ENCODE data around the gene PDGFD.

GRCh38 chr11:104159356-104159755 is 4.6 kb downstream of the PDGFD start:
- TF ChIP-seq CEBPB (IDR thresholded peaks at IDR 0.05) (no peak), MAX (IDR thresholded peaks at IDR 0.05) (no peak), TEAD4 (IDR thresholded peaks at IDR 0.05) (no peak), YY1 (IDR thresholded peaks at IDR 0.05; ENCODE audit: low read depth) (no peak), EGR1 (IDR thresholded peaks at IDR 0.05) (no peak), EP300 (IDR thresholded peaks at IDR 0.05; ENCODE audit: borderline replicate concordance) (no peak), NFIC (IDR thresholded peaks at IDR 0.05) (no peak), FOXM1 (IDR thresholded peaks at IDR 0.05; ENCODE audit: borderline replicate concordance, low read depth) (no peak), CREB1 (IDR thresholded peaks at IDR 0.05; ENCODE audit: low read depth) (no peak), ZBTB7A (IDR thresholded peaks at IDR 0.05; ENCODE audit: low read depth) (no peak)
- TF ChIP-seq, protein P1, sequence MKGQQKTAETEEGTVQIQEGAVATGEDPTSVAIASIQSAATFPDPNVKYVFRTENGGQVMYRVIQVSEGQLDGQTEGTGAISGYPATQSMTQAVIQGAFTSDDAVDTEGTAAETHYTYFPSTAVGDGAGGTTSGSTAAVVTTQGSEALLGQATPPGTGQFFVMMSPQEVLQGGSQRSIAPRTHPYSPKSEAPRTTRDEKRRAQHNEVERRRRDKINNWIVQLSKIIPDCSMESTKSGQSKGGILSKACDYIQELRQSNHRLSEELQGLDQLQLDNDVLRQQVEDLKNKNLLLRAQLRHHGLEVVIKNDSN (IDR thresholded peaks at IDR 0.05) = no peak

Measured in Ishikawa (cell line).